NCI-H2227 treated with DMSO at 0.1 percent for 48 hours (cell line): ENCODE data around the gene SCGB3A1.

Source experiments
- DNase-seq: peaks from one replicate; lab custom pipeline; 2025; lab: John Stamatoyannopoulos, UW

The SCGB3A1 gene, protein sequence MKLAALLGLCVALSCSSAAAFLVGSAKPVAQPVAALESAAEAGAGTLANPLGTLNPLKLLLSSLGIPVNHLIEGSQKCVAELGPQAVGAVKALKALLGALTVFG

DNA sequence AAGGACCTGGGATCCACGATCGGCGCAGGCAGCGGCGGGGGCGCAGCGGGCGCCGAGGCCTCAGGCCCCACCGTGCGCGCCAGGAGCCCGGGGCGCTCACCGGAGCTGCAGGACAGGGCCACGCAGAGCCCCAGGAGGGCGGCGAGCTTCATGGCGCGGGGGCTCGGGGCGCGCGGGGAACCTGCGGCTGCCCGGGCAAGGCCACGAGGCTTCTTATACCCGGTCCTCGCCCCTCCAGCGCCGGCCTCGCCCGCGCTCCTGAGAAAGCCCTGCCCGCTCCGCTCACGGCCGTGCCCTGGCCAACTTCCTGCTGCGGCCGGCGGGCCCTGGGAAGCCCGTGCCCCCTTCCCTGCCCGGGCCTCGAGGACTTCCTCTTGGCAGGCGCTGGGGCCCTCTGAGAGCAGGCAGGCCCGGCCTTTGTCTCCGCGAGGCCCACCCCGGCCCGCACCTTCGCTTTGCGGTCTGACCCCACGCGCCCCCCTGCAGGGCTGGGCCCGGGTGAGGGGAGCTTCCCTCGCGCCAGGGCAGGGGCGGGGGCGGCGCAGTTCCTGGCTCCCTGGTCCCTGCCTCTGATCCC is at the start of gene SCGB3A1:
Gene SCGB3A1, minus strand, starts transcription at position 189 of the 577 bp plus-strand sequence. Its CDS starts 37 bp downstream, at position 152.
- no peak for DNase-seq

DNA sequence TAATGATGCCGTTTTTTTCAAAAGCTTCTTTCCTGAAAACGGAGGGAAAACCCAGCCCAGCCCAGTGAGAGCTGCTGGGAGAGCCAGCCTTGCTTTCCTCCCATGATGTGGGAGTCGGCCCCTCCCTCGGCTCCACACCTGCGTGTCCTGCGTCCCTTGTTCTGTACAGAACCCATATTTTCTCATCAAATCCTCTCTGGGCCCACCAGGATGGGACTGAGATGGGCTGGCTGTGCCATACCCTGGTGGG is 49.2 kb upstream of the SCGB3A1 start:
- no peak for DNase-seq

GRCh38 chr5:180639741-180640610 is 48.7 kb upstream of the SCGB3A1 start:
- no peak for DNase-seq

DNA sequence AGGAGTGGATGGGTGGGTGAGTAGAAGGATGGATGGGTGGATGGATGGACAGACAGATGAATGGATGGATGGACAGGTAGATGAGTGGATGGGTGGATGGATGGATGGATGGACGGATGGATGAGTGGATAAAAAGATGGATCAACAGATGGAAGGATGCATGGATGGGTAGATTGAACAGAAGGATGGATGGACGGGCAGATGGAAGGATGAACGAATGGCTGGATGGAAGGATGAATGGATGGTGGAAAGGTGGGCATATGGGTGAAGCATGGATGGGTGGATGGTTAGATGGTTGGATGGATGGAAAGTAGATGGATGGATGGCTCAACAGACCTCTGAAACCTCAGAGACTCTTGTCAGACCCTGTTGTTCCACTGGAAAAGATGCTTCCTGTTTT is 48.0 kb upstream of the SCGB3A1 start:
- DNase-seq = no peak

GRCh38 chr5:180637962-180638680 is 46.8 kb upstream of the SCGB3A1 start:
- DNase-seq = no peak

GRCh38 chr5:180636403-180637075 is 45.2 kb upstream of the SCGB3A1 start:
- DNase-seq = no peak

GRCh38 chr5:180636016-180636402 is 44.7 kb upstream of the SCGB3A1 start:
- DNase-seq = no peak

- DNase-seq = no peak
Observed at GRCh38 chr5:180633283-180634177, 42.2 kb upstream of the SCGB3A1 start.

DNA sequence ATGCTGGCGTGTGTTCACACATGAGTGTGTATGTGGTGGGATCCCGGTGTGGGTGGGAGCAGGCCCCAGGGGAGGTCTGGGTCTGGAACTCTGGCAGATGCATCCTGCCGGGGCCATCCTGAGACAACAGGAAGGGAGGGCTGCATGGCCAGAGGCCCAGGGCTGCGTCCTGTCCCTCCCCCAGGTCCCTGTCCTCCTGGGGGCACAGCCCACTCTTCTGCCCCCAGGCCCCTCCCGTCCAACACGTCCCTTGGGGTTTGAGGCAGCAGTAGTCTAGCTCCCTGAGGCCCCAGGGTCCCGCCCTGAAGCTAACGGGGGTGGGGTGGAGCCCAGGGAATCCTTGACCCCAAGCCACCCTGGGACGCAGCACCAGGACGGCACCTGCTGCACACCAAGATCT is 41.5 kb upstream of the SCGB3A1 start:
- no peak for DNase-seq

DNA sequence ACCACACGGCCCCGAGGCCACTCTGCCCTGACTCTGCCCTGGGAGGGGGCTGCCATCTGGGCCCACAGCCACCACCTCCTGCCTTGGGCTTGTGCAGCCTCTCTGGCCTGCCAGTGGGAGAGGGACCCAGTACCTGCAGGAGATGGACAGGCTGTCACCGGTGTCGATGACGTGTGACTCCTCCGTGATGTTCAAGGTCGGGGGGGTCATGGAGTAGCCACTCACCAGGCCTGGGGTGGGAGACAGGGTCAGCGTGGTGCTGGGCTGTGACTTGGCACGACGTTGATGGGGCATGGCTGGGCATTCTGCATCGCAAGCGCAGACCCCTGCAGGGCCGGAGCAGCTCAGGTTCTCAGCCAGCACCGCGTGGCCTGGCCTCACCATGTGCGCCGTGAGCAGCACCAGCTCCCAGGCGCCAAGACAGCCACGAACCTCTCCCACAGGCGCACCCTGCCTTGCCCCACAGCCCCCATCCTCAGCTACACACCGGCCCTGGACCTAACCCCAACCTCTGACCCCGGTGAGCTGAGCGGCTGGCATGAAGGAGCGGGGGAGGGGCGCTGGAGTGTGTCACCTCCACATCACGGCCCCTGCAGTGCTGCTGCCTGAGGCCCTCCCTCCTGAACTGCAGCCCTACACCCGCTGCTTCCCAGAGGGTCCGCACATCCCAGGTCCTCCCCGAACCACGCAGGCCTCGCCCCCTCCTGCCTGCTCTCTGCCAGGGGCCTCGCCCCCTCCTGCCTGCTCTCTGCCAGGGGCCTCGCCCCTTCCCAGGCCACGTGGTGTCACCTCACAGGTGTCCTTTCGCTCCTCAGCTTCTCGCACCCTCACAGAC is 40.5 kb upstream of the SCGB3A1 start:
- peak; percentile 55 for DNase-seq

GRCh38 chr5:180630426-180630825 is 39.1 kb upstream of the SCGB3A1 start:
- no peak for DNase-seq

GRCh38 chr5:180629831-180630382 is 38.6 kb upstream of the SCGB3A1 start:
- DNase-seq = no peak

DNA sequence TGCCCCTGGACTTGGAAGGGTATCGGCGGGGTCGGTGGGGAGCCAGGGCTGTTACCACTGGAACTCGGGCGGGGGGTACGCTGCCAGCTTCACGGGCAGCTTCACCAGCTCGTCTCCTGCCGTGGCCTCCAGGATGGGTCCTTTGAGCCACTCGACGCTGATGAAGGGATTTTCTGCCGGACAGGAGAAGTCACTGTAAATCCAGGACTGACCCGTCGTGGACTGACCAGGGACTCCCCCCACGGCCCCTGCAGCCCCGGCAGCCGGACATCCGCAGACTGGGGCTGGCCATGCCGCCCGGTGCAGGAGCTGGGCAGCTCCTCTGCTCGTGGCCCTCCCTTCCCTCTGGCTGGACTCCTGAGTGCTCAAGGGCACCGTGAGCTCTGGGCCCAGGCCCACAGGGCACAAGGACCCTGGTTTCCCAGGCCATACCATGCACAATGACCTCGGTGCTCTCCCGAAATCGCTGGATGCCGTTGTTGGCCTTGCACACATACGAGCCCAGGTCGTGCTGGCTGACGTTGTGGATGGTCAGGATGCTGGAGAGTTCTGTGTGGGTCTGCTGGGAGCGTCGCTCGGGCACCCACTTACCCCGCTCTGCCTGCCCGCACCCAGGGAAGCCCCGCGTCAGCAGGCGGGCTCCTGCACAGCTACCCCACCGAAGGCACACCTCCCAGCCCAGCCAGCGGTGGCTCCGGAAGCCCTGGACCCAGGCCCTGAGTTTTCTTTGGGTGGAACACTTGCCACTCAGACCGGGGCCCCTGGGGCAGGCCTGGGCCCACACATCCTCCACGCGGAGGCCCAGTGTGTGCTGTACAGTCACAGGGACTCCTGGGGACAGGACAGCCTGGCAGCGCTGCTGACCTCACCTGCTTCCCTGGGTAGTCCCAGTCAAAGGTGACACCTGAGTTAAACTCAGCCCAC is 37.8 kb upstream of the SCGB3A1 start:
- no peak for DNase-seq

DNA sequence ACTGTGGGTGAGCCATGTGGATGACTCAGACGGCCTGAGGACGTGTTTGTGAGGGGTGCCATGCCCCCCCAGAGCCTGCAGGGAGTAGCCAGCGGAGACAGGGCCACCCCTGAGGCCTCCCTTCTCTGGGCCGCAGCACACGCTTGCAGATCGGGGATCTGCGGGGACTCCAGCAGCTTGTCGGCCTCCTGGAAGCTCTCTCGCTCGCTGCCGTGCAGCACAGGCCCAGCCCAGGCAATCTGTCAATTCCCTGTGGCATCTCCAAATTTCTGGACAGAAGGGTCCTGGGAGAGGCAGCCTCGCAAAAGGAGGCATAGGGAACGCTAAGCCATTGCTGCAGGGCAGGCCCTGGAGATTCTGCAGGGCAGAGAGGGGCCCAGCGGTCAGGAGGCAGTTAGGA is 36.9 kb upstream of the SCGB3A1 start:
- no peak for DNase-seq

- no peak for DNase-seq
Observed at GRCh38 chr5:180627386-180628120, 36.3 kb upstream of the SCGB3A1 start.

DNA sequence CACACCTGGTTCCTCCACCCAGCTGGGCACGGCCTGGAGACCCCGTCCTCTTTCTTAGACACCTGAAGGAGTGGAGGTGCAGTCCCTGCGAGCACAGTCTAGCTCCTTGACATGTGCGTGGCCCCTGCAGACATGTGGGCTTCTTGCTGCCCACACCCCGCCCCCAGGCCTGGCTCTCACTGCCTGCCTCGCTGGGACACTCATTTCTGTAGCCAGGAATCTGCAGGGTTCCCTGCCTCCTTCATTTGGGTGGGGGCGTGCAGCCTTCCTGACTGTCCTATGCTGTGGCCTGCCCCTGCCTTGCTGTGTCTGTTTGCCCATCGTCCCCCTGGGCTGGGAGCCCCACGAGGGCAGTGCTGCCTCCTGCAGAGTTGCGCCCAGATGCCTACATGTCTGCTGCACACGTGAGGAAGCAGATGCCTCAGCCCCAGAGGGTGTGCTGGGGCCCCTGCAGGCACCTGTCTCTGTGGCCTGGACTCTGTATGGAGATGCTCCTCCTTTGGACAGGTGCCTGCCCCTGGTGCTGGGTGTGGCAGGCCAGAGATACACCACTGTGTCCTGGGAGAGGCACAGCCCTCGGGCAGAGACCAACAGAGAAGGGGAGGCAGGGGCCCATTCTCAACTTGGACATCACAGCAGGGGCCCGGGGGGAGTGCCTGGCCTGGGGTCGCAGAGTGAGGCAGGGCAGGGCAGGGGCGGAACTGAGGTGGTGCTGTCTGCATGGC is 35.5 kb upstream of the SCGB3A1 start:
- no peak for DNase-seq

DNA sequence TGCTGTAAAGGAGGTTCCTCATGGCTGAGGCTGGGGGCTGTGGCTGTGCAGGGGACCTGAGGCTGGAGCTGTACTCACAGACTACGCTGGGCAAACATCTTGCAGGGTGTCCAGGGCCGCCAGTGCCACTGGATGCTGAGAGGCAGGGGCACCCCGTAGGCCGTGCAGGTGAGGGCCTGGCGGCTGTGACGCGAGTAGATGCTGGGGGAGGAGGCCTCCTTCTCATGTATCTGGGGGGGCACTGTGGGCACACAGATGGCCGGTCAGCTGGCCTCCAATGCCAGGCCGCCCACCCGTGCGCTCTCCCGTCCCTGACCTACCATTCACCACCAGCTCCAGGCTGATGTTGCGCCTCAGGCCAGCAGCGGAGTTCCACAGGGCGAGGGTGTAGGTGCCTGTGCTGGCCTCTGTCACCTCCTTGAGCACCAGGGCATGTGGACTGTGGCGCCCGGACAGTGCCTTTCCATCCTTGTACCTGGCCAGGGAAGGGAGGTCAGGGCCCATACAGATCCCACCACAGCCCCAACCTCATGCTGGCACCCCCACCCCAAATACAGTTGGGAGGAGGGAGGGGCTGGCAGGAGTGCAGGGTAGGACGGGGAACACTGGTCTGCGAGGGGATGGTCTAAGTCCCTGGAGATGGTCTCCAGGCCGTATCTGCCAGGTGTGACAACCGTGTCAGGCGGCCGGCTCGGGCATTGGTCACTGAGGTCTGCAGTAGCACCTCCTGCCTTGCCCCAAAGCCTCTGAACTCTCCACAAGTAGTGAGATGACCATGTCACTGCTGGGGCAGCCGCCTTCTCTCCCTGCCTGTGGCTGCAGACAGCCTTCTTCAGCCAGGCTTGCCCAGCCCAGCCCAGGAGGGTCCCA is 34.7 kb upstream of the SCGB3A1 start:
- no peak for DNase-seq
